ENCODE data around the gene TMEM17. TPM values are rescaled to one million over a fixed set of nuclear protein-coding genes. Genes with fewer than 3 reads are reported as not detected.
A peak's percentile ranks its signal among the peaks of the same experiment; 100 is the strongest.

TMEM17 gene
- total and polyA plus RNA-seq, 2 experiments from 2014 or later = 0.94 to 1.7 TPM

GRCh38 chr2:62459106-62459505 is 46.9 kb downstream of the TMEM17 start:
- H3K27me3 Mint-ChIP-seq (ENCODE audit: insufficient read depth, low read depth, poor library complexity) = peaks cover 16% of the 10 kb centered on the region
- H3K9me3 Mint-ChIP-seq = peaks cover 5% of the 10 kb centered on the region; the same call in 1 of the 3 replicates
- no peak overlapping the region for H3K27ac Mint-ChIP-seq

GRCh38 chr2:62458671-62459081 is 47.3 kb downstream of the TMEM17 start:
- Histone ChIP-seq H3K36me3 (ENCODE audit: insufficient read depth) (no peaks in the 10 kb centered on the region), H3K27ac (ENCODE audit: low read depth) (no peak overlapping the region), H3K9me2 (ENCODE audit: insufficient read depth) (no peaks in the 10 kb centered on the region), H3K4me3 (no peak overlapping the region), H3K4me2 (no peak overlapping the region), H3K4me1 (ENCODE audit: insufficient read depth) (peaks cover 16% of the 10 kb centered on the region), H2AFZ (no peak overlapping the region), H3F3A (replicated peaks; ENCODE audit: low read depth) (no peaks in the 10 kb centered on the region), H3K27me3 (ENCODE audit: insufficient read depth) (peaks cover 9% of the 10 kb centered on the region; the same call in 1 of the 2 replicates), H3K79me2 (replicated peaks; ENCODE audit: insufficient read depth) (no peaks in the 10 kb centered on the region), H4K20me1 (replicated peaks; ENCODE audit: insufficient read depth) (no peaks in the 10 kb centered on the region)
- ATAC-seq (no peak), DNase-seq (ENCODE audit: low spot score) (no peak)
- H3K4me3 Mint-ChIP-seq = no peak overlapping the region
- H3K36me3 Mint-ChIP-seq (ENCODE audit: low read depth) = 0 out of 3 replicates have a peak, but pooled peaks cover 6% of the 10 kb centered on the region
- H3K9me3 Mint-ChIP-seq = peaks cover 5% of the 10 kb centered on the region; the same call in 1 of the 3 replicates
- H3K27me3 Mint-ChIP-seq (ENCODE audit: insufficient read depth, low read depth, poor library complexity) = peaks cover 11% of the 10 kb centered on the region
- H3K27ac Mint-ChIP-seq = no peak overlapping the region
- peaks cover 18% of the 10 kb centered on the region for H3K4me1 Mint-ChIP-seq
- TF ChIP-seq EZH2phosphoT487 (IDR thresholded peaks at IDR 0.05; ENCODE audit: unreplicated experiment) (no peak), CREB1 (CRISPR knock-in tag; IDR thresholded peaks at IDR 0.05; ENCODE audit: low read depth) (no peak), EZH2 (IDR thresholded peaks at IDR 0.05; ENCODE audit: low read depth, unreplicated experiment) (no peak), JUNB (IDR thresholded peaks at IDR 0.05; ENCODE audit: unreplicated experiment) (no peak)

More at GRCh38 chr2:62459106-62459505, 46.9 kb downstream of the TMEM17 start:
- Histone ChIP-seq H3K4me1 (ENCODE audit: insufficient read depth) (peaks cover 18% of the 10 kb centered on the region), H2AFZ (no peak overlapping the region), H3K79me2 (replicated peaks; ENCODE audit: insufficient read depth) (no peaks in the 10 kb centered on the region), H4K20me1 (replicated peaks; ENCODE audit: insufficient read depth) (no peaks in the 10 kb centered on the region), H3K36me3 (ENCODE audit: insufficient read depth) (no peaks in the 10 kb centered on the region), H3K4me2 (no peak overlapping the region), H3F3A (replicated peaks; ENCODE audit: low read depth) (no peaks in the 10 kb centered on the region; the same call in 1 of the 2 replicates), H3K4me3 (no peak overlapping the region), H3K27ac (ENCODE audit: low read depth) (no peak overlapping the region), H3K27me3 (ENCODE audit: insufficient read depth) (peaks cover 9% of the 10 kb centered on the region; the same call in 1 of the 2 replicates), H3K9me2 (ENCODE audit: insufficient read depth) (no peaks in the 10 kb centered on the region)
- Mint-ChIP-seq H3K36me3 (ENCODE audit: low read depth) (0 out of 3 replicates have a peak, but pooled peaks cover 6% of the 10 kb centered on the region), H3K4me3 (no peak overlapping the region), H3K4me1 (peaks cover 21% of the 10 kb centered on the region)
- ATAC-seq (no peak), DNase-seq (ENCODE audit: low spot score) (no peak)
- no peak for TF ChIP-seq CREB1 (CRISPR knock-in tag; IDR thresholded peaks at IDR 0.05; ENCODE audit: low read depth)

GRCh38 chr2:62458206-62458641 is 47.8 kb downstream of the TMEM17 start:
- Histone ChIP-seq H3K79me2 (replicated peaks; ENCODE audit: insufficient read depth) (no peaks in the 10 kb centered on the region), H3K36me3 (ENCODE audit: insufficient read depth) (no peaks in the 10 kb centered on the region), H3K4me1 (ENCODE audit: insufficient read depth) (peaks cover 16% of the 10 kb centered on the region), H4K20me1 (replicated peaks; ENCODE audit: insufficient read depth) (no peaks in the 10 kb centered on the region), H2AFZ (peak overlapping the region; percentile 100), H3K4me3 (no peak overlapping the region), H3K27me3 (ENCODE audit: insufficient read depth) (peaks cover 9% of the 10 kb centered on the region; the same call in 1 of the 2 replicates), H3K4me2 (peak overlapping the region; percentile 98; the same call in 1 of the 2 replicates), H3F3A (replicated peaks; ENCODE audit: low read depth) (no peaks in the 10 kb centered on the region), H3K9me2 (ENCODE audit: insufficient read depth) (no peaks in the 10 kb centered on the region), H3K27ac (ENCODE audit: low read depth) (no peak overlapping the region)
- Mint-ChIP-seq H3K4me3 (no peak overlapping the region), H3K9me3 (peaks cover 2% of the 10 kb centered on the region; the same call in 1 of the 3 replicates), H3K27me3 (ENCODE audit: insufficient read depth, low read depth, poor library complexity) (peaks cover 10% of the 10 kb centered on the region), H3K27ac (no peak overlapping the region), H3K4me1 (peaks cover 13% of the 10 kb centered on the region), H3K36me3 (ENCODE audit: low read depth) (0 out of 3 replicates have a peak, but pooled peaks cover 4% of the 10 kb centered on the region)
- ATAC-seq (no peak), DNase-seq (ENCODE audit: low spot score) (no peak)
- TF ChIP-seq ZNF114 (CRISPR knock-in tag; IDR thresholded peaks at IDR 0.05) (no peak), EZH2 (IDR thresholded peaks at IDR 0.05; ENCODE audit: low read depth, unreplicated experiment) (no peak), CREB1 (CRISPR knock-in tag; IDR thresholded peaks at IDR 0.05; ENCODE audit: low read depth) (no peak), REST (IDR thresholded peaks at IDR 0.05; ENCODE audit: unreplicated experiment) (no peak), EZH2phosphoT487 (IDR thresholded peaks at IDR 0.05; ENCODE audit: unreplicated experiment) (no peak), CTCF (conservative IDR thresholded peaks at IDR 0.05; ENCODE audit: low read depth in 2 of 2) (no peak), ETS1 (IDR thresholded peaks at IDR 0.05) (no peak), NANOG (IDR thresholded peaks at IDR 0.05; ENCODE audit: borderline replicate concordance) (no peak), STAT1 (IDR thresholded peaks at IDR 0.05; ENCODE audit: unreplicated experiment) (no peak)
